Progenitor cell of endocrine pancreas (in vitro differentiated cells): ENCODE measurements around the gene SIDT1. TPM values are rescaled to one million over a fixed set of nuclear protein-coding genes. Genes with fewer than 3 reads are reported as not detected.

ENCODE experiments used
- DNase-seq: peaks from one replicate; pipeline ENCODE4 v3.0.0; 2021; ENCODE audit warnings: low spot score; ENCODE audit not compliant: unreplicated experiment
- H3K27ac Mint-ChIP-seq: 2 replicates; pipeline ENCODE4 v1.8.0; 2021; ENCODE audit warnings: mild to moderate bottlenecking, moderate library complexity, mixed read lengths
- H3K27me3 Mint-ChIP-seq: 2 replicates; pipeline ENCODE4 v1.8.0; 2021; ENCODE audit warnings: mixed read lengths
- H3K36me3 Mint-ChIP-seq: 2 replicates; pipeline ENCODE4 v1.8.0; 2022; ENCODE audit warnings: mixed read lengths; ENCODE audit not compliant: insufficient read depth
- H3K4me1 Mint-ChIP-seq: 2 replicates; pipeline ENCODE4 v1.8.0; 2021; ENCODE audit warnings: low read depth, mixed read lengths
- H3K4me3 Mint-ChIP-seq: 2 replicates; pipeline ENCODE4 v1.8.0; 2021; ENCODE audit warnings: low read depth, mild to moderate bottlenecking, moderate library complexity, mixed read lengths
- H3K9me3 Mint-ChIP-seq: 2 replicates; pipeline ENCODE4 v1.8.0; 2021; ENCODE audit warnings: low read depth, mixed read lengths
- total RNA-seq: library from RNA; stranded (reverse); gene quantifications from 2 replicates; pipeline ENCODE4 v1.2.1, GENCODE V29; 2021
- TF ChIP-seq, protein P1 (sequence below): fragments of 200-600 bp; sonication (generic); IDR thresholded peaks from one replicate; pipeline ENCODE4 v1.5.0; 2021; ENCODE audit warnings: antibody characterized with exemption, mild to moderate bottlenecking; ENCODE audit not compliant: unreplicated experiment

SIDT1 gene
- total RNA-seq, 1 donor from 2014 or later, result not detected

DNA sequence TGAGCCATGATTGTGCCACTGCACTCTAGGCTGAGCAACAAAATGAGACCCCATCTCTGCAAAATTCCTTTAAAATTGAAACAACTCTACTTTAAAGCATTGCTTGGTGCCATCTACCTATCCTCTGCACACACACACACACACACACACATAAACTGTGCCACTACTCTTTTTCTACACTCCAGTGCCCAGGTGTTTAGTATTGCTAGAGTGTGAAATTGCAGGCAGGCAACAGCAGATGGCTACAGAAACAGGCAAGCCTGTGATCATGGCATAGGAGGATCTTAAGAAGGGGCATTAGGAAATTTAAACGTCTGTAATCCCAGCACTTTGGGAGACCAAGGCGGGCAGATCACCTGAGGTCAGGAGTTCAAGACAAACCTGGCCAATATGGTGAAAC is 39.0 kb downstream of the SIDT1 start:
- Mint-ChIP-seq H3K27ac (no peak overlapping the region), H3K9me3 (no peaks in the 10 kb centered on the region), H3K27me3 (peaks cover 5% of the 10 kb centered on the region), H3K36me3 (no peaks in the 10 kb centered on the region), H3K4me3 (no peak overlapping the region), H3K4me1 (peaks cover 15% of the 10 kb centered on the region)
- TF ChIP-seq, protein P1, sequence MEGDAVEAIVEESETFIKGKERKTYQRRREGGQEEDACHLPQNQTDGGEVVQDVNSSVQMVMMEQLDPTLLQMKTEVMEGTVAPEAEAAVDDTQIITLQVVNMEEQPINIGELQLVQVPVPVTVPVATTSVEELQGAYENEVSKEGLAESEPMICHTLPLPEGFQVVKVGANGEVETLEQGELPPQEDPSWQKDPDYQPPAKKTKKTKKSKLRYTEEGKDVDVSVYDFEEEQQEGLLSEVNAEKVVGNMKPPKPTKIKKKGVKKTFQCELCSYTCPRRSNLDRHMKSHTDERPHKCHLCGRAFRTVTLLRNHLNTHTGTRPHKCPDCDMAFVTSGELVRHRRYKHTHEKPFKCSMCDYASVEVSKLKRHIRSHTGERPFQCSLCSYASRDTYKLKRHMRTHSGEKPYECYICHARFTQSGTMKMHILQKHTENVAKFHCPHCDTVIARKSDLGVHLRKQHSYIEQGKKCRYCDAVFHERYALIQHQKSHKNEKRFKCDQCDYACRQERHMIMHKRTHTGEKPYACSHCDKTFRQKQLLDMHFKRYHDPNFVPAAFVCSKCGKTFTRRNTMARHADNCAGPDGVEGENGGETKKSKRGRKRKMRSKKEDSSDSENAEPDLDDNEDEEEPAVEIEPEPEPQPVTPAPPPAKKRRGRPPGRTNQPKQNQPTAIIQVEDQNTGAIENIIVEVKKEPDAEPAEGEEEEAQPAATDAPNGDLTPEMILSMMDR, result no peak
- no peak for DNase-seq

- H3K9me3 Mint-ChIP-seq, result no peaks in the 10 kb centered on the region
- DNase-seq, result no peak
- H3K27ac Mint-ChIP-seq, result no peak overlapping the region
- H3K4me3 Mint-ChIP-seq, result no peak overlapping the region
- H3K4me1 Mint-ChIP-seq, result peaks cover 15% of the 10 kb centered on the region
- no peaks in the 10 kb centered on the region for H3K36me3 Mint-ChIP-seq
- TF ChIP-seq, protein P1, result no peak
- H3K27me3 Mint-ChIP-seq, result no peaks in the 10 kb centered on the region
These were observed 41.4 kb downstream of the SIDT1 start for GRCh38 chr3:113573728-113574127.

DNA sequence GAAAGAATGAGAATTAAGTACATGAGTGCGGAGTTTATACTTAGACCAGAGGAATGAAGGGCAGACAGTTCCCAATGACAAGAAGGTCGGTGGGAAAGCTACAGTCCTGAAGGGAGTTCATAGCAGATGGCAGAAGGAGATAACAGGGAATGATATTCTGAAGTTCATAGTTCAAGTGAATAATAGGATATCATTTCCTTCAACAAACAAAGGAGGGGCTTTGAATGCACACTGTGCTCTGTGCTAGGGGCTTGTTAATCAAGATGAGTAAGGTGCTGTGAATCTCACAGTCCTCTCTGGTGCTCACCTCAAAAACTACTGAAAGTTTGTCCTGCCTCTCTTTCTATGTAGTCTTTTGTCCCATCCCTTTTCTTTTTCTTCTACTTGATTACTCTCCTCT is 41.9 kb downstream of the SIDT1 start:
- Mint-ChIP-seq H3K9me3 (no peaks in the 10 kb centered on the region), H3K27me3 (no peaks in the 10 kb centered on the region), H3K4me3 (no peak overlapping the region), H3K27ac (no peak overlapping the region), H3K36me3 (no peaks in the 10 kb centered on the region), H3K4me1 (peaks cover 15% of the 10 kb centered on the region)
- TF ChIP-seq, protein P1, result no peak
- DNase-seq, result no peak

DNA sequence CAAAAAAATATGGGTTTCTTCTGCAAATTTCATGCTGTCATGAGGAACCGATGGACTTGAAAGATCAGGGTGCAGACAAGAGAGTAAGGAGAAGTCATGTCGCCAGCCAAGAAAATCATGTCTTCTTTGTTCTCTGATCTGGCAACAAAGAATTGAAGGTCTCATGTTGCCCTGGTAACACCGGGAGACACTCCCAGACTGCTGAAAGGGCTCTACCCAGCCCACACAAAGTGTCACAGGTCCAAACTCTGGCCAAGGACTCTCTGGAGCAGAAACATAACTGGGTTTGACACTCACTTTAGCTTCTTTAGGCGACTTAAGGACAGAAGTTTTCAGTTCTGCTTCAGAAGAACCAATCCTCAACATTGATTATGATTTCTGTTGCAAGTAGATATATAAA is 42.9 kb downstream of the SIDT1 start:
- DNase-seq, result no peak
- TF ChIP-seq, protein P1, result no peak
- no peaks in the 10 kb centered on the region for H3K9me3 Mint-ChIP-seq
- H3K4me3 Mint-ChIP-seq, result no peak overlapping the region
- no peaks in the 10 kb centered on the region for H3K36me3 Mint-ChIP-seq
- H3K4me1 Mint-ChIP-seq, result peaks cover 15% of the 10 kb centered on the region
- H3K27me3 Mint-ChIP-seq, result no peaks in the 10 kb centered on the region
- H3K27ac Mint-ChIP-seq, result no peak overlapping the region

DNA sequence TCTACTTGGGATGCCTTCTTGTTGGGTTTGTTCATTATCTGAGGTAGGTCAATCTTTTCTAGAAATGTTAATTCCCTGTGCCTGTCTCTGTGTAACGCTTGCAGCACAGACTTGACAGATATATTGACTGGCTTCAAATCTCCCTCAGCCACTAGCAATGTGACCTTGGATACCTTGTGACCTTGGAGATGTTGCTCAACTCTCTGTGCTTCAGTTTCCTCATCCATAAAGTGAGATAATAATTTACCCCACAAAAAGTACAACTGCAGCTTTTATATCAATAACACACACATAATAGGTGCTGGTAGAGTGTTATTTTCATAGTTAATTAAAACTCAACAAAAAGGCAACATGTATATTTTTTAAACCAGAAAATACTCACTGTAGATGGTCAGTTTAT is 52.9 kb downstream of the SIDT1 start:
- H3K36me3 Mint-ChIP-seq, result no peaks in the 10 kb centered on the region
- H3K27ac Mint-ChIP-seq, result no peak overlapping the region
- H3K9me3 Mint-ChIP-seq, result no peaks in the 10 kb centered on the region
- H3K4me3 Mint-ChIP-seq, result no peak overlapping the region
- TF ChIP-seq, protein P1, result no peak
- peaks cover 2% of the 10 kb centered on the region for H3K4me1 Mint-ChIP-seq
- no peaks in the 10 kb centered on the region for H3K27me3 Mint-ChIP-seq
- no peak for DNase-seq
